GM23338 (cell line): ENCODE results near the gene RSAD1.

Experiments
- CREB1 ChIP-seq: fragments of 250-450 bp; sonication (Bioruptor Pico); IDR thresholded peaks from 2 replicates; pipeline ENCODE4 v1.5.0; 2020; ENCODE audit warnings: low read depth, mild to moderate bottlenecking, moderate library complexity
- EZH2 ChIP-seq: fragments of 200-600 bp; sonication (generic); IDR thresholded peaks from one replicate; pipeline ENCODE4 v1.8.0; 2017; ENCODE audit warnings: antibody characterized with exemption, mild to moderate bottlenecking, low read depth; ENCODE audit not compliant: unreplicated experiment
- EZH2phosphoT487 ChIP-seq: fragments of 200-600 bp; sonication (generic); IDR thresholded peaks from one replicate; pipeline ENCODE4 v1.8.1; 2018; ENCODE audit warnings: antibody characterized with exemption; ENCODE audit not compliant: unreplicated experiment
- NANOG ChIP-seq: IDR thresholded peaks from 2 replicates; pipeline ENCODE4 v1.6.1; 2016; ENCODE audit warnings: antibody characterized with exemption, borderline replicate concordance
- POLR2AphosphoS5 ChIP-seq: IDR thresholded peaks from 2 replicates; pipeline ENCODE4 v1.6.1; 2016; ENCODE audit warnings: antibody characterized with exemption, low read depth
- ZNF331 ChIP-seq: fragments of 250-450 bp; sonication (Bioruptor Pico); IDR thresholded peaks from 2 replicates; pipeline ENCODE4 v1.5.0; 2020; ENCODE audit warnings: low read depth, mild to moderate bottlenecking, moderate library complexity
- TF ChIP-seq, protein P1 (sequence below), 2 experiments: fragments of 200-600 bp in 1 of 2; sonication (generic) in 1 of 2; conservative IDR thresholded peaks; 2 replicates each; pipeline versions ENCODE4 v1.5.1 to v1.6.1; 2016 to 2017; ENCODE audit warnings: antibody characterized with exemption in 2 of 2, low read depth in 2 of 2, mild to moderate bottlenecking in 2 of 2, moderate library complexity in 1 of 2
- TF ChIP-seq, protein P2 (sequence below): IDR thresholded peaks from one replicate; pipeline ENCODE4 v1.6.1; 2018; ENCODE audit warnings: antibody characterized with exemption; ENCODE audit not compliant: unreplicated experiment

DNA sequence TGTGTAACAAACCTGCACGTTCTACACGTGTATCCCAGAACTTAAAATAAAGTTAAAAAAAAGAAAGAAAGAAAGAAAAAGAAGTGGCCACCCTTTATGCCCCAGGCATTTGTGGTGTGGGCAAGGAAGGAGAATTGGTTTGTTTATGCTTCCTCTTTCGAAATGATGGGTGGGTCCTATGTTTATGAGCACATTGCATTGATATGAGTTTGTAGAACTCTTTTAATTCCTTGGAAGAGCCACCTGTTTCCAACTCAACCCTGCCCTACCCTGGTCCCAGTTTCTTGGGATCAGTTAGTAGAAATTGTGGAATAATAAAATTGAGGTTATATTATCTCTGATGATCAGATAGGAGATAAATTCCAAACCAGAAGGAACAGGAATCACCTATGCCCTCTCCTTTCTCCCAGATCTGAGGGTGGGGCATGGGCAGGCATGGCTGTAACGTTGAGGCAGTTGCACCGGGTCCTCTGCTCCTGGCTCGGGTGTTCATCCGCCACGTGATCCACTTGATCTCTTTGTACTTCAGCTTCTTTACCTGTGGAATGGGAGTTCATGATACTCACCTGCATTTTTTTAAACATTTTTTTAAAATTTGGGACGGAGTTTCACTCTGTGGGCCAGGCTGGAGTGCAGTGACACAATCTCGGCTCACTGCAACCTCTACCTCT is 25.9 kb upstream of the RSAD1 start:
- TF ChIP-seq ZNF331 (CRISPR knock-in tag) (no peak), EZH2 (no peak), CREB1 (CRISPR knock-in tag) (no peak), EZH2phosphoT487 (no peak), POLR2AphosphoS5 (no peak), NANOG (no peak)
- TF ChIP-seq, protein P1, sequence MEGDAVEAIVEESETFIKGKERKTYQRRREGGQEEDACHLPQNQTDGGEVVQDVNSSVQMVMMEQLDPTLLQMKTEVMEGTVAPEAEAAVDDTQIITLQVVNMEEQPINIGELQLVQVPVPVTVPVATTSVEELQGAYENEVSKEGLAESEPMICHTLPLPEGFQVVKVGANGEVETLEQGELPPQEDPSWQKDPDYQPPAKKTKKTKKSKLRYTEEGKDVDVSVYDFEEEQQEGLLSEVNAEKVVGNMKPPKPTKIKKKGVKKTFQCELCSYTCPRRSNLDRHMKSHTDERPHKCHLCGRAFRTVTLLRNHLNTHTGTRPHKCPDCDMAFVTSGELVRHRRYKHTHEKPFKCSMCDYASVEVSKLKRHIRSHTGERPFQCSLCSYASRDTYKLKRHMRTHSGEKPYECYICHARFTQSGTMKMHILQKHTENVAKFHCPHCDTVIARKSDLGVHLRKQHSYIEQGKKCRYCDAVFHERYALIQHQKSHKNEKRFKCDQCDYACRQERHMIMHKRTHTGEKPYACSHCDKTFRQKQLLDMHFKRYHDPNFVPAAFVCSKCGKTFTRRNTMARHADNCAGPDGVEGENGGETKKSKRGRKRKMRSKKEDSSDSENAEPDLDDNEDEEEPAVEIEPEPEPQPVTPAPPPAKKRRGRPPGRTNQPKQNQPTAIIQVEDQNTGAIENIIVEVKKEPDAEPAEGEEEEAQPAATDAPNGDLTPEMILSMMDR (conservative IDR thresholded peaks at IDR 0.05; ENCODE audit: low read depth in 2 of 2), result no peak
- TF ChIP-seq, protein P2, sequence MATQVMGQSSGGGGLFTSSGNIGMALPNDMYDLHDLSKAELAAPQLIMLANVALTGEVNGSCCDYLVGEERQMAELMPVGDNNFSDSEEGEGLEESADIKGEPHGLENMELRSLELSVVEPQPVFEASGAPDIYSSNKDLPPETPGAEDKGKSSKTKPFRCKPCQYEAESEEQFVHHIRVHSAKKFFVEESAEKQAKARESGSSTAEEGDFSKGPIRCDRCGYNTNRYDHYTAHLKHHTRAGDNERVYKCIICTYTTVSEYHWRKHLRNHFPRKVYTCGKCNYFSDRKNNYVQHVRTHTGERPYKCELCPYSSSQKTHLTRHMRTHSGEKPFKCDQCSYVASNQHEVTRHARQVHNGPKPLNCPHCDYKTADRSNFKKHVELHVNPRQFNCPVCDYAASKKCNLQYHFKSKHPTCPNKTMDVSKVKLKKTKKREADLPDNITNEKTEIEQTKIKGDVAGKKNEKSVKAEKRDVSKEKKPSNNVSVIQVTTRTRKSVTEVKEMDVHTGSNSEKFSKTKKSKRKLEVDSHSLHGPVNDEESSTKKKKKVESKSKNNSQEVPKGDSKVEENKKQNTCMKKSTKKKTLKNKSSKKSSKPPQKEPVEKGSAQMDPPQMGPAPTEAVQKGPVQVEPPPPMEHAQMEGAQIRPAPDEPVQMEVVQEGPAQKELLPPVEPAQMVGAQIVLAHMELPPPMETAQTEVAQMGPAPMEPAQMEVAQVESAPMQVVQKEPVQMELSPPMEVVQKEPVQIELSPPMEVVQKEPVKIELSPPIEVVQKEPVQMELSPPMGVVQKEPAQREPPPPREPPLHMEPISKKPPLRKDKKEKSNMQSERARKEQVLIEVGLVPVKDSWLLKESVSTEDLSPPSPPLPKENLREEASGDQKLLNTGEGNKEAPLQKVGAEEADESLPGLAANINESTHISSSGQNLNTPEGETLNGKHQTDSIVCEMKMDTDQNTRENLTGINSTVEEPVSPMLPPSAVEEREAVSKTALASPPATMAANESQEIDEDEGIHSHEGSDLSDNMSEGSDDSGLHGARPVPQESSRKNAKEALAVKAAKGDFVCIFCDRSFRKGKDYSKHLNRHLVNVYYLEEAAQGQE, result no peak
